Stimulated activated memory B cell treated with anti-CD40 and anti-IgM and Interleukin-4, amounts not matched to agents 10 μg/mL and 1 μg/mL and 100 μg/mL, for 72 hours (primary cell): ENCODE measurements around the gene KCNA5.

Experiments
- ATAC-seq: fragments of 150-1000 bp; cut with Tn5 transposase; 2 replicates; pipeline ENCODE4 v1.10.0; 2021
- H3K27ac Mint-ChIP-seq: one replicate; pipeline ENCODE4 v1.8.0; 2022; ENCODE audit warnings: mild to moderate bottlenecking, mixed read lengths
- H3K27me3 Mint-ChIP-seq: one replicate; pipeline ENCODE4 v1.8.0; 2022; ENCODE audit warnings: mixed read lengths
- H3K36me3 Mint-ChIP-seq: one replicate; pipeline ENCODE4 v1.8.0; 2022; ENCODE audit warnings: mixed read lengths
- H3K4me1 Mint-ChIP-seq: one replicate; pipeline ENCODE4 v1.8.0; 2022; ENCODE audit warnings: mixed read lengths
- H3K4me3 Mint-ChIP-seq: one replicate; pipeline ENCODE4 v1.8.0; 2022; ENCODE audit warnings: mild to moderate bottlenecking, moderate library complexity, mixed read lengths
- H3K9me3 Mint-ChIP-seq: one replicate; pipeline ENCODE4 v1.8.0; 2022; ENCODE audit warnings: mixed read lengths

Gene KCNA5

GRCh38 chr12:5094986-5095385 is 51.3 kb downstream of the KCNA5 start:
- no peaks in the 10 kb centered on the region for H3K4me1 Mint-ChIP-seq
- H3K27me3 Mint-ChIP-seq: peaks cover 64% of the 10 kb centered on the region
- no peak overlapping the region for H3K4me3 Mint-ChIP-seq
- no peaks in the 10 kb centered on the region for H3K36me3 Mint-ChIP-seq
- no peaks in the 10 kb centered on the region for H3K9me3 Mint-ChIP-seq
- ATAC-seq: no peak
- no peak overlapping the region for H3K27ac Mint-ChIP-seq
